Colon (tissue), 2 donors: Measurements from ENCODE around the gene PEF1.

Experiments
- FAIRE-seq: peaks from 2 replicates; lab custom pipeline; 2012; peaks lifted over from hg19 to GRCh38; lab: Jason Lieb, UNC
- donor health status: control.
- donor health status: control.

The PEF1 gene

GRCh38 chr1:31644560-31645273, at the start of gene PEF1:
PEF1 (minus strand) TSS chr1:31644876; CDS start chr1:31644864, 12 bp downstream.
- peak; percentile 71 for FAIRE-seq

DNA sequence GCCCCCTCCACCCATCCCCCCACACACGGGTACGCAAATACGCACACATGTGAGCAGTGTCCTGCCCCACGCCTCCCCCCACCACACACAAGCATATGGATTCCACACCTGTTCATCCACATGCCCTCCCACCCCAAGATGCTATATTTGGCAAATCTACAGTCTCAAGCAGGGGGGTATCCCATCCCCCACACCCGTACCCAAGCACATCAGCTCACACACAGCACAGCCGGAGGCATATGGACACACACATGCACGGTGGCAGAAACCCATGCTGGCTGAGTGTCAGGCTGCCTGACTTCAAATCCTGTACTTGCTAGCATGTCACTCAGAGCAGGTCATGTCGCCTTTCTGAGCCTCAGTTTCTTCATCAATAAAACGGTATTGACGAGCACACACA, 48.6 kb upstream of the PEF1 start:
- no peak for FAIRE-seq

- FAIRE-seq, result no peak
These were observed 47.3 kb upstream of the PEF1 start for GRCh38 chr1:31691951-31692350.

- FAIRE-seq, result no peak
These were observed 46.8 kb upstream of the PEF1 start for GRCh38 chr1:31691446-31691845.

- FAIRE-seq, result no peak
These were observed 46.2 kb upstream of the PEF1 start for GRCh38 chr1:31690921-31691320.

DNA sequence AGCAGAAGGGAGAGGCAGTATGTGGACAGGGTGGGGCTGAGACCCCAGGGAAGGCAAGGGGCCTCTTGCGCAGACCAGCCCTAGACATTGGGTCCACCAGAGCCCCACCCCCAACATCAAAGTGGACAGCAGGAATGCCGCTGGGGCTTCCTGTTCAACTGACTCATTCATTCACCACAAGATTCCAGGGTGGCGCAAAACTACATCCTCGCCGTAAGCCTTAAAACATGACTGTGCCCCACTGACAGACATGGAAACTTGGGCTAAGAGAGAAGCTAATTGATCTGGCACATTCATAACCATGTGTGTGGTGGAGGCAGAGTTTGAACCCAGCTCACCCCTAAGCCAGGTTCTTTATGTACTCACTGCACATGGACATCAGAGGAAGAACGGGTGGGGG, 45.2 kb upstream of the PEF1 start:
- no peak for FAIRE-seq

DNA sequence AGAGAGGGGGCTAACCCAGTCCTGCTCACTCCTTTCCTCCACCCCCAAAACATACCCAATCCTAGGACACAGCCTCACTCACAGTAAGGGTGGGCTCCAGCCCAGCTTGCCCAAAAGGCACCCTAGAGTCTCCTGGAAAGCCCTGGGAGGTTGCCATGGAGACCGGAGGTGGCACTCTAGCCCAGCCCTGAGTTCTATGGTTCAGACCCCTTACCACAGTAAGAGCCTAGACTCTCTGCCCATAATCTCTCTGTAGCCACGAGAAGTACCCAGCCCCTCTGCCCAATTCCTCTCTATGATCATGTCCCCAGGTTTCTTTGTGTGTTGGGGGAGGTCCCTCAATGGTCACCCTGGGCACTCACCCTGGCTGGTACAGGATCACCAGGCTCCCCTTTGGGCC, 44.7 kb upstream of the PEF1 start:
- FAIRE-seq, result no peak

DNA sequence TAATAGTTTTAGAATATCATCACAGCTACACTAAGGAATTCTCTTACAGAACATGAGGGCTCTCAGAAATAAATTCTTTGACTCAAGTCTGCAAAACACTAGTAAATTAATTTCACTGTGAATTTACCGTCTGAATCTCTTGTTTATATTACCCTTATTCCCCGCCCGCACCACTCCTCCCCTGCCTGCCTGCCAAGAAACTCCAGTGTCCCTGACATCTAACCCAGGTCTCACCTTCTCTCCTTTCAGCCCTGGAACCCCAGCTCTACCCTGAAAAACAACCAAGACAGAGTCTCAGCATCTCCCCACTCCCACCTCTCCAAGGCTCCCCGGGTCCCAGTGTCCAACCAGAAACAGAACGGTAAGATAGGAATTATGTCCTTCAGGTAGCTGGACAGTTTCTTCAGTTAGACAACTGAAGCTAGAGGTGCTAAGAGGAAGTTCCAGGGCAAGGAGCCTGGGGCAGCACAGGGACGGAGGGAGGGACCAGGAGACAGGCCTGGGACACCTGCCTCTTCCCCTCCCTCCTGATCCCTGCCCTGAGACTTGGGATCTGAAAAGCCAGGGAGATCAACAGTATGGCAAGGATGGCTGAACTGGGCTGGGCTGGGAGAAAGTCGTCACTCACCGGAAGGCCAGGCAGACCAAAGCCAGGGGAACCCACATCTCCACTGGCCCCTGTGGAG, 43.7 kb upstream of the PEF1 start:
- FAIRE-seq, result no peak

DNA sequence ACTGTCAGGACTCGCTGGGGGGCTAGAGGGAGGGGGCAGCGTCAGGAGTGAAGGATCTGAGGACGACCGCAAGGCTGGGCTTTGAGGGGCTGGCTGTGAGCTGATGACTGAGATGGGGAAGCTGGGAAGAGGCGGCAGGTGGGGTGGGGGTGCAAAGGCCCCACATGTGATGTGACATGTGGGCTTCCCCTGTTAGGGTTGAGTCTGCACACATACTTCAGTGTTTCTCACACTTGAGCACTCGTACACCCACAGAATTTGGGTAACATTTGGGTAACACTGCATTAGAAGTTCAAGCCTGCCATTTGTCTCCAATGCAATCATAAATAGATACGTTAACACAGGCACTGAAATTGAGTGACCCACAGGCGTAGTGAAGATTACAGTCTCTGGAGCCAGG, 42.9 kb upstream of the PEF1 start:
- FAIRE-seq, result no peak

GRCh38 chr1:31685795-31686194, 41.1 kb upstream of the PEF1 start:
- no peak for FAIRE-seq

- FAIRE-seq, result no peak
These were observed 39.3 kb upstream of the PEF1 start for GRCh38 chr1:31683997-31684396.

DNA sequence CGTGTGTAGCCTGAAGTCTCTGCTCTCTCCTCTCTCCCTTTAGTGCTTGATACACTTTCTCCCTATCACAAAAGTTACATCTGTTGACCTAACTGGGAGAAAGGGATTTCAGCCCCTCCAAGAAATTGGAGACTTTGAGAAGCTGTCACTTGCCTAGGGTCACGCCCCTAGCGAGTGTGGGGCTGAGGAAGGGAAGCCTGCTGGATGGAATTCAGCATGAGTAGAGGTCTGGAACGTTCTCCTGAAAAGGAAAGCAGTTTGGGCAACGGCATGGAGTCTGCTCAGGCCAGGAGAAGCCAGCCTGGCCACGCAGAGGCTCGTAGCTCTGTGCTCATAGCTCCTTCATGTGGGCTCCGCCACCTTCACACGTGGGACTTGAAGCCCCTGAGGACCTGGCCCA, 36.7 kb upstream of the PEF1 start:
- FAIRE-seq, result no peak

- no peak for FAIRE-seq
These were observed 35.1 kb upstream of the PEF1 start for GRCh38 chr1:31679676-31680230.

- no peak for FAIRE-seq
These were observed 34.4 kb upstream of the PEF1 start for GRCh38 chr1:31679091-31679490.

DNA sequence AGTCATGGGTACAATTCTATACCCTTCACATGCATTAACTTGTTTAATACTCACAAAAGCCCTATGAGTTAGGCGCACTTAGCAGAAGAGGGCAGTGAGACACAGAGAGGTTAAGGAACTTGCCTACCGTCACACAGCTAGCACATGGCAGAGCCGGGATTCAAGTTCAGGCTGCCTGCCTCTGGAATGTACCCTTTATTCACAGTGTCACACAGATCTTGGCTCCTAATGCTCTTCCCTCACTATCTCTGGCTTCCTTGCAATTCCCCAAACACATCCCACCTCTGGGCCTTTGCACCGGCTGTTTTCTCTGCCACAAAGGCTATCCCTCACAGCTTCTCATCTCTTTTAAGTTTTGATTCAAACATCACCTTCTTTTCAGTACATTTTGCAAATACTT, 34.0 kb upstream of the PEF1 start:
- FAIRE-seq, result no peak

GRCh38 chr1:31677949-31678348, 33.3 kb upstream of the PEF1 start:
- FAIRE-seq, result no peak

GRCh38 chr1:31677401-31677800, 32.7 kb upstream of the PEF1 start:
- FAIRE-seq, result no peak

- FAIRE-seq, result no peak
These were observed 31.1 kb upstream of the PEF1 start for GRCh38 chr1:31675756-31676155.

- no peak for FAIRE-seq
These were observed 30.5 kb upstream of the PEF1 start for GRCh38 chr1:31675161-31675560.

GRCh38 chr1:31674626-31675025, 29.9 kb upstream of the PEF1 start:
- no peak for FAIRE-seq

- FAIRE-seq, result no peak
These were observed 28.8 kb upstream of the PEF1 start for GRCh38 chr1:31673433-31673832.

DNA sequence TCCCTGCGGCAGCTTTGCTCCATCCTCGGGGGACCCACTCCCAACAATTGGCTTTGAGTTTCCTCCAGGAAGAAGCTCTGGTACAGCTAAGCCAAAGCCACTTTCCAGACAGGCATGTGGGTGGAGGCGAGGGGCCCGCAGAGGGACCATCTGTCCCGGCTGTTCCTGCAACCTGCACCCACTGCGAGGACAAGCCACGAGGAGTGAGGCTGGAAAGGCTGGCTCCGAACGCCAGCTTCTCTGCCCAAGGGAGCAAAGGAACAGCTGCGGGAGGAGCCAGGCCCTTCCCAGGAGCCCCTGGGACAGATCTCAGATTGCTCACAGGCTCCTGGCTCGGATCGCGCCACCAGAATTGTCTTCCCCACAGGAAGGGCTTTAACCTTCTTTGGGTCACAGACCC, 28.3 kb upstream of the PEF1 start:
- no peak for FAIRE-seq

- no peak for FAIRE-seq
These were observed 27.0 kb upstream of the PEF1 start for GRCh38 chr1:31671561-31672201.
